T-helper 22 cell (primary cell): Measurements from ENCODE around the gene DLG2.

Source experiments
- DNase-seq: peaks from one replicate; pipeline ENCODE4 v3.0.0-alpha.2; 2020; ENCODE audit warnings: low read depth

The DLG2 gene

DNA sequence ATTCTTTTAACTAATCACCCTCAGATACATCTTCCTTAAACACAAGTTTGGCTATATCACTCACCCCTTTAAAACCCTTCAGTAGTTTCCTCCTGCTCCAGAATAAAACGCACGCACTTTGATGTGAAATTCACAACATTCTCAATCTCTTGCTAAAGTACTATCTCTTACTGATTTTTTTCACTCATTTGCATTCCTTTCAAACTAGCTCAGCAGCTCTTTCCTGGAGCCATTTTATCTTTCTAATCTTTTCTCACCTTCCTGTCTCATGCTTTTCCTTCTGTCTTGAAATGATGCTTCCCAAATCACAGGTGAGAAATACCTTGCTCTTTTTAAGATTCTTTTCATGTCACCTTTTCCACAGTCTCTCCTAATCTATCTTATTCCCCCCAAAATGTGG, 1074.4 kb downstream of the DLG2 start:
- DNase-seq: no peak

DNA sequence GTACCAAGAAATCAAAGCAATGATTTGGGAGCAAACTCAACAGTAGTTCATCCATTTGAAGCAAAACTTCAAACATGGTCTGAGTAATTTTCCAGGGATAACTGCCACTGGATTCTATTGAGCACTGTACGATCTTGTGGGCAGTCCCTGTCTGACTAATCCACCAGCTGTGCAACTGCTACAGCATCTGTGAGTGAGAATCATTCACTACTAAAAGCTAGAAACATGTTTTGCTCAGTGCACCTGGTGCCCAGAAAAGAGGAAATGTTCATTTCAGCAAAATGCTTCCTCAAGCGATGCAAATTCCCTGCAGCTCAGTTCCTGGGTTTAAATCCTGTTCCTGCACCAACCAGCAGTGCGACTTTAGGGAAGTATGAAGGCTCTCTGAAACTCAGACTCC, 1077.9 kb downstream of the DLG2 start:
- DNase-seq: no peak

DNA sequence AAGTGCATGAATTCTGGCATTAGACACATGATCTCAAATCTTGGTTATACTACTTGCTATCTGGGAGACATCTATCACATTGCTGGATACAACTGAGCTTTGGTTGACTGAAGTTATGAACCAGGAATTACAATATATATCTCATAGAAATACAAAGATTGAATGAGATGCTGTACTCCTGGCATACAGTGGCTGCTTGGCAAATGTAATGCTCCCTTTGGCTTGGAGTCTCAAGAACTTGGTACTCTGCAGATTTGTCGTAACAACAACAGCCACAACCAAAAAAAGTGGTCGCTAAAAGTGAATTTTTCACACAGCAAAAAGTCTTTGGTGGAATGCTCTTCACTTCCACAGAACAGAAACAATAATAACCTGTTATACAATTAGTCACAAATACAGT, 1082.6 kb downstream of the DLG2 start:
- no peak for DNase-seq

DNA sequence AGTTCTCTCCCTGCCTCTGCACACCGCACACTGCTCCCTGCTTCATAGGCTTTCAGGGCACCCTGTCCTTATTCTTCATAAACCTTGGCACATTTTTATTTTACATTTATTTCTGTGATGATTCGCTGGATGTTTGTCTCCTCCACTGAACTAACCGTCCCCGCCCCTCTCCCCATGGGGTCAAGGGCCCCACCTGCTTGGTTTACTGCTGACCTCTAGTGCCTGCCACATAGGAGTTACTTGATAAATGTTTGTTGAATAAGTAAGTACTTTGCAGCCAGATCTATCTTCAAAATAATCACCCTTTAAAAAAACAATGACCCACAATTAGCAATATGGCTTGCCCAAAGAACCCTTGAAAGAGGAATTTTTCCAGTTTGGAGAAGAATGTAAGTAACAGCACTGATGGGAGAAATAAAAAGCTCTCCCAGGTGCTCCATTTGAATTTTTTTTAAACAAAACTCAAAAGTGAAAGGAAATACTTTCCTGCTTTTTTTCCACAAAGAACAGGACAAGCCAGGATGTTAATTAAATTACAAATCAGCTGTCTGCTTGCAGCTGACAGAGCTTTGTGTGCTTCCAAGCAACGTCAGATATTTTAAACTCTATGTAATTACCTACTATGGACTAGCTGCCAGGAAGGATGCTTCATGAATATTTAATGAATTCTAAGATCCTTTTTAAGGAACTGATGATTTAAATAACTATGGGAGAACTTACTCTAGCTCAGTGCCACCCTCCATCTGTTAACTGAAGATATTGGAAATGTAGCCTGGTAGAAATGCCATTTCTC, 1083.6 kb downstream of the DLG2 start:
- DNase-seq: no peak

DNA sequence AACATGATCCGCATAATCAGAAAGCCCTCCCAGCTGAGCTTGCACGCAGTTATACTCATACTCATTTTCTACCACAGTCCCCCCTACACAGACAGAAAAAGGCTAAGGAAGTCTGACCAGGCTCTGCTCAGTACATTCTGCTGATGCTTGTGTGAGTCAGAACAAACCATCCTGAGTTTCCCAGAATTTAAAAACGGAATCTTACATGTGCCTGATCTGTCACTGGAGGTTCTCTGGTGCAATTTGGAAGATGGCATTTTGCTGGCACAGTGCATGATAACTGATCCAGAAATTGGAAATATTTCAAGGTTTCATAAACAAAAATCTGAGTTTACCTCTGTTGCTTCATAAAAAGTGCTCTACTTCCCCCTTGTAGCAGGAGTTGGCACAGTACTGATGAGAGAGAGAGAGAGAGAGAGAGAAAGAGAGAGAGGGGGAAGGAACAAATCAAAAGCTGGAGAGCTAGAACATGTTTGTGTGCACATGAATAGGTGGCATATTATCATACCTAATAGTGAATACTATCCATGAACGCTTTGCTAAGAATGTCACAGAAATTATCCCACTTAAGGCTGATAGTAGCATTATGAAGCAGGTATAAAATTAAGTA, 1085.3 kb downstream of the DLG2 start:
- no peak for DNase-seq

DNA sequence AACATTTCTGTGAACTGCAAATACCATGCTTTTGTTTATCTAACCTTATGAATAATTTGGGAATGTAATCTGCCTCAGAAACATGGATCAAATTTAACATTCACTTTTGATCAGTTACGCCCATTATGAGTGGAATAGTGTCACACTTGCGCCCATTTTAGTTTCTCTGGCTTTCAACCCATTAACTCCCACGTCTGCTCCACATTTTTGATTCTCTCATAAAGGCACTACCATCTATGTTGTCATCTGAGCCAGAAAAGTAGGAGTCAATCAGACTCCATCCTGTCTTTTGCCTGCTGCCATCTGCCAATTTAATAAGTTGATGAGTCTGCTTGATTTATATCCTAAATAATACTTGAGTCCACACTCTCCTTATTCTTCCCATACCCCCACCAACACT, 1090.7 kb downstream of the DLG2 start:
- DNase-seq: no peak

DNA sequence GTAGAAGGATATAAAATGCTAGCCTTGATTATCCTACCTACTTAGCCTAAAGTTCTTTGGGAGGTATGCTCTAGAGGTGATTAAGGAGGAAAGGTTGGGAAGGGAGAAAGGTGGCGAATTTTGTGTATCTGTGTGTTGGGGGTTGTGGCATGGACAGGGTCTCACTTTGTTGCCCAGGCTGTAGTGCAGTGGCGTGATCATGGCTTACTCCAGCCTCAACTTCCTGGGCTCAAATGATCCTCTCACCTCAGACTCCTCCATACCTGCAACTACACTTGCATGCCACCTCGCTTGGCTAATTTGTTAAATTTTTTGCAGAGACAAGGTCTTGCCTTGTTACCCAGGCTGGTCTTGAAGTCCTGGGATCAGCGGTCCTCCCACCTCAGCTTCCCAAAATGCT, 1094.8 kb downstream of the DLG2 start:
- no peak for DNase-seq

DNA sequence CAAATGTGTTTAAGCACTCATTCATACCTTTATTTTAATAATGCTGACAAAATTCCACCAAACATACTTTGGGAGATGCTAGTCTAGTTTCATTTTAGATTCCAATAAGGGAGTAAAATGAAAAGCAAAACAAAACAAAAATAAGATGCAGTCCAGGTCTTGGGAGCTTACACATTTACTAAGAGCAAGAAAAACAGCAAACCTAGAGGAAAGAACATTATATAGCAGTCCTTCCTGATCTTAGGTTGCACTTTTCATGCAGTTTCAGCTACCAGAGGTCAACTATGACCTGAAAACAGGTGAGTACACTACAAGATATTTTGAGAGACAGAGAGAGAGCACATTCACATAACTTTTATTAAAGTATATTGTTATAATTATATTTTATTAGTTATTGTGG, 1100.9 kb downstream of the DLG2 start:
- DNase-seq: no peak

DNA sequence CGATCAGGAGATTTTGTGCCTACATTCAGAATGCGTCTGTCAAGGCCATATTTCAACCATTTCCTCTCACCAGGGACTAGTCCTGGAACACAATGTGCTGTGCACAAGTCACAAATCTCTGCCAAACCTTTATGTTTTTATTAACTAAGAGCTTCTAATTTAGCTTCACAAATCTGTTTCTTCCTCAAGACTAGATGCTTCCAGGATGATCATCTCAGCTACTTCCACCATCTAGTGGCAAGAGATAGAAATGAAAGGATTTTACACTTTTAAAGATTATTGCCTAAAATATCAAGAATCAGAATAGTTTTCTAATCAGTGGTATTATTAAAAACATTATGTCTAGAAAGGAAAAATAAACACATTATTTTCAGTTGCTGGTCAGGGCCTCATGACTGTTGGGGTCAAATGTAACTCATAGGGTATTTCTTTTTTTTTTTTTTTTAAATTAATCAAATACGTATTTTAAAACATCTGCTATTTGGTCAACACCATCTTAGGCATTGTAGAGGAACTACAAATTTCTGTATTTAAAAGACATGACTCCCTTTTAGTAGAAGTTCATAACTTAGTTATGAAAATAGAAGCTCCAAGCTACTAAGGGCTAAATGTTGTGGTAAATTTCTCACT, 1102.6 kb downstream of the DLG2 start:
- DNase-seq: no peak

DNA sequence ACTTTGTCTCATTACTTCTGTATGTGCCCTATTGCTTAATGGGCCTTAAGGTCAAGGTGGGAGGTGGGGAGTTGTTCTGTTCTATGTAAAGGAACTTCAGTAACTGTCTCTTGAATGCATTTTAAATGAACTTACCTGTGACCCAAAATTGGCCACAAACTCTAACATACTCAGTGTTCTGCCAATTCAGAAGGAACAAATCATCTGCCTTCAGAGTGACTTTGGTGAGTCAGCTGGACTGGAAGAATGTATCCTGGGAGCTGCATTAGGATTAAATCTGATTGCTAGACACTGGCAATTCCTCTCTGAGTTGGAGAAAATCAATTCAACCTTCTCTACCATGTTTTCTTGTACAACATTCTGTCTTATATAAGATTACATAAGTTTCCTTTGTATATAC, 1104.8 kb downstream of the DLG2 start:
- DNase-seq: no peak

DNA sequence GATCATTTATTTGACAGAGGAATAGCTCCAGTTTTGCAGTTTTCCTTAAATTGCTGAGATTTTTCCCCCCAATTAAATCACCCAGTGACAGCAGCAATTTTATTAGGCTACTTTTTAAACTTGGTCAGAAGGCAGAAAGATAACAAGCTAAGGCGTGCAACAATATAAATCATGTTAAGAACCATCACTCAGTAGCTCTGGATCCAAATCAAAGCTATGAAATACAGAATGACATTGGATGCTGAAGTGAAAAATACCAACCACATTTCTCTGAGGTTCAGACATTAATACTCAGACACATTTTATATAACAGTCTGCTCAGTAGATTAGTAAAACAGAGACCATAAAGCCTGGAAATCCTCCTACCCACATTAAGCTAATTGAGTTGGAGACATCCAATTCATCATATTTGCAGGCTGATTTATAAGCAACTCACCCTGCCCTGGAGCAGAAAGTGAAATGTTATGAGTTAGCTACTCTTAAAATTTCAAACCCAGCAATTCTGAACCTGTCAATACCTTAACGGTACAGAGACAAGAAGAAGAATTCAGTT, 1108.4 kb downstream of the DLG2 start:
- DNase-seq: no peak

DNA sequence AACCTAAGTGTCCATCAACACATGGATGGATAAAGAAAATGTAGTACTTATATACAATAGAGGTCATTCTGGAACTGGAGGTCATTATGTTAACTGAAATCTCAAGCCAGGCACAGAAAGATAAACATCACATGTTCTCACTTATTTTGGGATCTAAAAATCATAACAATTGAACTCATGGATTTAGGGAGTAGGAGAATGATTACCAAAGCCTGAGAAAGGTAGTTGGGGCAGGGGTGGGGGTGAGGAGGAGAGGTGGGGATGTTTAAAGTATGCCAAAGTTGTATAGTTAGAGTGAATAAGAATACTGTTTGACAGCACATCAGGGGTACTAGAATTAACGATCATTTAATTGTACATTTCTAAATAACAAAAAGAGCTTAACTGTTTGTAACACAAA, 1112.7 kb downstream of the DLG2 start:
- no peak for DNase-seq

DNA sequence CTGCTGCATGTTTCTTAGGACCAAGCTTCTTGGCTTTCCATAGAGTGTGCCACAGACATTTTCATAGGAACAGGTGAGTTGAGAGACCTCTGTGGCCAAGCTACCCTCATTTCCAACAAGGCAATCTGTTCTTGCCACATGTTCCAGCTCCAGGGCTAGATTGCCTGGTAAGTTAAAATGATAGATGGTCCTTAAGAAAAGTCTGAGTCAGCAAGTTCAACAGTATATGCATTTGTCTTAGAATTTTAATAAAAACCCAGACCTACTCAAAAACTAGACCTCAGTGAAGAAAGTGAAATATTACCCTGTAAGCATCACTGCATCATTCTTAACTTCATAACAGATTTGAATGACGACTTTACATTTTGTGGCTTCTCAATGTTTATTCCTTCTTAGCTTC, 1123.6 kb downstream of the DLG2 start:
- no peak for DNase-seq

DNA sequence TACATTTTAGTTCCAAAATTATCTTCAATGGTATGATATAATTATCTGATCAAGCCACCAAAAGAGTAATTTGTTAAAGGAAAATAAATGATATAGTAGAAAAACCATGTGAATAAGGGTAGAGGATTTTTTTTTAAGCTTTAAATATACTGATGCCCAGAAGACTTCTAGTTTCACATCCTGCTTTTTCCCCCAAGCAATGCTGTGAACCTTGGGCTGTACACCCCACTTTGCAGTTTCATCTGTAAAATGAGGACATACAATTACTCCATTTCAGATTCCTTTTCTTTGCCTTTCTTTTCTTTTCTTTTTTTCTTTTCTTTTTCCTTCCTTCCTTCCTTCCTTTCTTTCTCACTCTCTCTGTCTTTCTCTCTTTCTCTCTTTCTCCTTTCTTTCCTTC, 1125.4 kb downstream of the DLG2 start:
- DNase-seq: no peak

DNA sequence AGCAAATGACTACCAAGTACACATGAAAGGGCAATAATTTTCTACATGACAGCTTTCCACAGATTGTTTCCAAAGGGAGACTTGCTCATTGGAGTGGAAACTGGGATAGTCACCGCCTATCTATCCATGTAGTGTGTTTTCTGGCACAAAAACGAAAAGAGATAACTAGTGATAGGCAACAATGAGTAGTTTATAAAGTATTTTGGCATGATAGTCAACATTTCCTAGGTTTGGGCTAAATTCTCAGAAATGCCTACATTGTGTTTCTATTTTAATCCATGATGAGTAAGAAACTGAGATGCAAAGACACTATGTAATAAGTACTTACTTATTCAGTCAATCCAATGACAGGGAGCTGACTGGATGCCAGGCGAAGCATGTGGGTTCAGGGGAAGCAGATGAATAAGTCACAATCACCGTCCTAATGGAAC, 1129.1 kb downstream of the DLG2 start:
- DNase-seq: no peak

DNA sequence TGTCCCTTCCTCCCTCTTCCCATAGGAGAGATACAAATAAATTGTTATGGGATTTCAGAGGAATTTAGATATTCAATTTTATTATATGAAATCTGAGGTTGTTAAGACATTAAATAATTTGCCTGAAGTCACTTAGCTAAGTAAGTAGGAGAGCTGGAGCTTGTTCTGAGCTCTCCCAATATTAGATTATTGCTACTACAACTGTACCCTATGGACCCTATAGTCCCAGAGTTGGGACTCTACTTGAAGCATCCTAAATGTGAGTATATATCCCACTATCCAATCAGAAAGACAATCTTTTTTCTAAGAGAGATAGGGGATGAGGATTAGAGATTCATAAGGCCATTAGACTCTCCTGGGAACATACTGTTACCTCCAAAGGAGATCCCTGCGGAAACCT, 1130.0 kb downstream of the DLG2 start:
- no peak for DNase-seq

DNA sequence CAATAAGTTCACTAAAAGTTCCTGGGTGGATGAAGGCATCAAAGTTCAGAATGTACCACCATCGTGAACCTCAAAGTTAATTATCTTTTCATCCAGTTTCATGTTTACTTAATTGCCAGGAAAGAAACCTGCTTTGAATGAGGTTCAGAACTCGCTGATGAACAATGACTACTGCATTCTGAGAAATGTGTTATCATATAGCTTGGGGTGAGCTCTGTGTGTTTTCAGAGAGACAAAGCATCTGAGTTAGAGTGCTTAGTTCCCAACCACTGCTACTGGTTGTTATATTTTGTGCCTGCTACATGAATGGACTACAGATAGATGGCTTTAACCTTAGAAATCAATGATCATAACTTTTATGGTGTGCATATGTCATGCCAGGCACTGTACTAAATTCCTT, 1131.0 kb downstream of the DLG2 start:
- no peak for DNase-seq

DNA sequence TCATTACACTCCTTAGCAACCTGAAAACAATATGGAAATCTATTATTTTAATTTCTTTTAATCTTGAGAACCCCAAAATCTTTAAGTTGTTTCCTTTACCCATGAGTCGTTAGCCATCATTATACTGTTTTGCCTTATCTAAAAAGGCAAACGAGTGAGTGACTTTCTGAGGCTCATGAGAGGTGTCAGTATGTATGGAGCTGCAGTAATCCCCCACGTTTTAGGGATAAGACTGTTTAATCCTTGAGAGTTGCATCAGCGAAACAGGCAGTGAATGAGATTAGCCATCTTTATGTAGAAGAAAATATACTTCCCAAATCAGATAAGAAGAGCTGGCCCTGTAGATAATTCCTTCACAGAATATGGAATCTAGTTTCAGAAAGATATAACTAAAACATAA, 1147.0 kb downstream of the DLG2 start:
- DNase-seq: no peak

DNA sequence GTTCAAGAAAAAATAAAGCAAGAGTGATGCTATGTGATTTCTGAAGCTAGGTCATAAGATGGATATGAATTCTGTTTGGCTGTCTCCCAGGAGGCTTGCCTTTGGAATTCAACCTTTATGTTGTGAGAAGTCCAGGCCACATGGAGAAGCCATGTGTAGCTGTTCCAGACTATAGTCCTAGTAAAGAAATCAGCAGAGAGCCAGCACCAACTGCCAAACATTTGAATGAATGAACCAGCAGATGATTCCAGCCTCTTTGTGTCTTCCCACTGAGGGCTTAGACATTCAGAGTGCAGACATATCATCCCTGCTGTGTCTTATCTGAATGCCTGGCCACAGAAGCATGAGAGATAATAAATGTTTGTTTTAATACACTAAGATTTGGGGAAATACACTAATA, 1150.6 kb downstream of the DLG2 start:
- DNase-seq: no peak

DNA sequence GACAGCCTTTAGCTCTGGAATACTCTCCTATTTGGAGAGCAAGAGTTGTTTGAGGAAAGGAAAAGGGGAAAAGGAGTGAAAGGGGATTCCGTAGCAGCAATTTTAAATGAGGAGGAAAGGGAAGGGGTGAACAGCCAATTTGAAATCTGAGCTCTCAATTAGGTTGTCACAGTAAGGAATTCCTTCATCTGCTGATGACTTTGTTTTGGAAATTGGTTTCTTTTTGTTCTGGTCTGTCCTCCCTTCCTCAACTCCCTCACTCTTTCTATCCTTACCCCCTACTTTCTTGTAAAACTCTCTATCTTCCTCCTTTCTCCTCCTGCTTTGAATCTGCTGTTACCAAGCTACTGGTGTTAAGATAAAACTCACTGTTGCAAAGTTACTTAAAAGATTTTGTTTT, 1155.6 kb downstream of the DLG2 start:
- DNase-seq: no peak

DNA sequence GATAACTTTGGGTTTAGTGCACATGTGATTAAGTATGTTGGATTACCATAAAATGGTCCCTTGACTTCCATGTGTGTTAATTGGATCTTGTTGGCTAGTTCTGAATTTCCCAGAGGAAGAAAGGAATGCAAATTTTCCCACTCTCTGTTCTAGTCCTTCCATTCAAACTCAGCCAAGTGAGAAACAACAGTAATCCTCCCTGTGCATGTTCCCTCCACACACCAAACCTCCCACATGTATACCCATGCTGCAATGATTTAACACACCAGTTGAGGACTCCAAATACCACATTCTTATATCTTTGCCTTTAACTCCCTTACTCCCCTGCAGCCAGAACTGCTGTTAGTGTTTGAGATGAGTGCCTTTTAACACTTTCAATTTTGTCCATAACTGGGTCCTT, 1158.9 kb downstream of the DLG2 start:
- no peak for DNase-seq

DNA sequence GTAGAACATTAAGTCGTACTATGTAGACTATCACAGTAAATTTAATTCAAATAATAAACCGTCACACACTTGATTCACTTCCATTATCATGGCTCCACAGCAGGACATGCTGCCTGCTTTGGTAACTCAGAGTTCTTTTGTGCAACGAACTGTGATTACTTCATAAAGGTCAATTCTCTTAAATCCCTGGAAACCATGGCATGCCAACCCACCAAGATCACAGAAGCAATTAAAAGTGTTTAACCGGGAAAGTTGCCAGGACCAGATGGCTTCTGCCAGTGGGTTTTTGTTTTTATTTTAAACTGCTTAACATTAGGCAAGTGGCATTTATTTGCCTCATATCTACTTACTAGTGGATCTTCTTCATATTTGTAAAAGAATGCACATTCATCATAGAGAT, 1162.1 kb downstream of the DLG2 start:
- DNase-seq: no peak

DNA sequence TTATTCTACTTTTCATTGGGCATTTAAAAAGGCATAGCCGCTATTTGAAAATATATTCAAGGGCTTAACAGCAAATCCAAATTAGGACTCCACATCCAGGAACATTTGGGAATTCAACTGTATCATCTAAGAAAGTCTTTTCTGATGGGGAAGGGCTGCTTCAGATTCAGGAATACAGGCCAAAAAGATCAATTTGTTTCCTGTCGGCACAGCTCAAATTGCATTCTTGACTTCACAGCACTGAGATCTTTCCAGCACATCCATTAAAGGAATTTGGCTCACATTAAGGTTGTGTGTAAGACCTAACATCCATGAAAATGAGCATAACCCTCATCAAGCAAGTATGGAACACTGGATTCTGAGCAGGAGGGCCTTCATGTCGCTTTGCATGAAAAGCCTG, 1171.5 kb downstream of the DLG2 start:
- no peak for DNase-seq
